GM19438 (cell line): Measurements from ENCODE around the gene CTNNA2.

Source experiments
- ATAC-seq: cut with Tn5 transposase; IDR thresholded peaks from one replicate; pipeline ENCODE4 v1.9.1; 2021; ENCODE audit warnings: low read depth; ENCODE audit not compliant: unreplicated experiment

The CTNNA2 gene

GRCh38 chr2:80413136-80413535 lies 900.3 kb downstream of the CTNNA2 start:
- ATAC-seq: no peak

- no peak for ATAC-seq
Measured at GRCh38 chr2:80417737-80418136, 904.9 kb downstream of the CTNNA2 start.

- ATAC-seq: no peak
Measured at GRCh38 chr2:80420530-80421208, 907.8 kb downstream of the CTNNA2 start.

- no peak for ATAC-seq
Measured at GRCh38 chr2:80429251-80429650, 916.4 kb downstream of the CTNNA2 start.

- ATAC-seq: no peak
Measured at GRCh38 chr2:80437959-80438358, 925.1 kb downstream of the CTNNA2 start.

- no peak for ATAC-seq
Measured at GRCh38 chr2:80438686-80439085, 925.8 kb downstream of the CTNNA2 start.

DNA sequence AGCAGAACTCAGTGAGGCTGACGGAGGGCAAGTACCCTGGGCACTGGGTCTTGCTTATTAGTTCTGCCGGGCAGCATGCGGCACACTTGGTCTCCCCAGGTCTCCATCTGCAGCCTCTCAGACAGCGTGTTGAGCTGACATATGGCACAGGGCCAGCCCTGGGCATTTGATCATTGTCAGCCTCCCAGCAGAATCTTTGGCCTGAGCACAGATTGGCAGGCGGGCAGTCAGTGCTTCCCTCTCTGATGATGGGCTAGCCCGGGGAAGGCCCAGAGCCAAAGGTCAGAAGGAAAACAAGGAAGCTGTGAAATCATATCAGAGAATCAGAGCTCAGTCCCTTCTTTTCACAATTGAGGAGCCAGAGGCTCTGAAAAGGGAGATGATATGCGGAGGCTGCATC lies 941.8 kb downstream of the CTNNA2 start:
- no peak for ATAC-seq

GRCh38 chr2:80459028-80459427 lies 946.2 kb downstream of the CTNNA2 start:
- ATAC-seq: no peak

DNA sequence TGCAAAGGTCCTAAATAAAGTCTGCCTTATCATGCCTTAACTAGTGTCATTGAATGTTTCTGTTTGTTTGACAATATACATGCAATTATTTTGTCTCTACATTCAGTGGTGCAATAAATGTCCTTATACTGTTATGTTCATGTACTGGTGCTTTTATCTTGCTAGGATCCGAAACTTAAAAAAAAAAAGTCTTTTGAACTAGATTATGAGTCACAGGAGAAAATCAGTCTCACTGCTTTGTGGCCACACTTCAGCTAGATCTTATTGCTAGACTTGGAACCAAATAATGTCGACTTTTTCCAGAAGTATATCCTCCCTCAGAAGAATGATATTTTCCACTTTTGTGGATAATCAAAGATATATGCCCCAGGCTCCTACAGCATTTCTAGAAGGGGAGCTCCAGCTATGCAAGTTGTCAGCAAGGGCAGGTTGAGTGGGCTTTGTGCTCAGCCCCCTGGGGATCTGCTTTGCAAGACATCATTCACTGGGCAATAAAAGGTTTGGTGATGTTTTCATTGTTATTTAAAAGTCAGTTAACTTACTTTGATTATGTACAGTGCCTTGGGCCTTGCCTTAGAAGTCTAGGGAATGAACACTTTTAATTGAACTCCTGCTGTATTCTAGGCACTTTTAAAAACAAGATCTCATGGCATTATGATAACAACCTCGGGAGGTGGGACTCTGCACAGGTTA lies 948.8 kb downstream of the CTNNA2 start:
- ATAC-seq: no peak

- no peak for ATAC-seq
Measured at GRCh38 chr2:80462654-80463053, 949.8 kb downstream of the CTNNA2 start.

GRCh38 chr2:80464275-80464674 lies 951.4 kb downstream of the CTNNA2 start:
- ATAC-seq: no peak

DNA sequence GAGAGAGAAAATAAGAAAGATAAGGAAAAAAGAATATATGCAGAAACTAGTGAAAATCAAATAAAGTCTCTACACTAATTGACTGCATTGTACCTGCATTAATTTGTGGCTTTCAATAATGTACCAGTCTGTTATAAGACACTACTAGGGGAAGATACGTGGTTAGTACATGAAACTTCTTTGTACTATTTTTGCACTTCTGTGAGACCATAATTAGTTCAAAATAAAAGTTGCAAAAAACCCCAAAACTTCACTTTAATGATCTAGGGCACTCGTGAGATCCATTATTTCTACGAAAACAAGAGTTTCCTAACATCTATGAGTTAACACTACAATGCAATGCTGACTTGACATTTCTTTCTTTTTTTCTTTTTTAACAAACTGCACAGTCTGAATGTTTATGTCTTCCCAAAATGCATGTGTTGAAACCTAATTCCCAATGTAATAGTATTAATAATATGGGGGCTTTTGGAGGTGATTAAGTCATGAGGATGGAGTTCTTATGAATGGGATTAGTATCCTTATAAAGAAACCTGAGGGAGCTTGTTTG lies 954.5 kb downstream of the CTNNA2 start:
- no peak for ATAC-seq

DNA sequence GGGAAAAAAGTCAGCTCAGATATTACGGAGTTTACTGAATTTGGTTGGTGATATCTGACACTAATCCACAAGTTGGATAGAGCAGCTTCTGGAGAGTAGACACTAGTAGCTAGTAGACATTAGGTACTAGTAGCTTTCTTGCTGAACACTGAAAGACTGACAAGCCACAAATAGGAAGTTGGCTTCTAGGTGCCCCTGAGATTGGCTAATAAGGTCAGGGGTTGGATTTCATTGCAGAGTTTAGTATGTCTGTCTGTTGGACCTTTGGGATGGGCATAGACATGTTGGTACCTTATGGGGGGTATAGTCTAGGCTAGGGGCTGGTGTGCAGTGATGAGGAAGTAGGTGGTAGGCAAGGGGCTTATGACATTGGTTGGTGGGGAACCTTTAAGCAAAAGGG lies 956.6 kb downstream of the CTNNA2 start:
- no peak for ATAC-seq

GRCh38 chr2:80473069-80473468 lies 960.2 kb downstream of the CTNNA2 start:
- no peak for ATAC-seq

GRCh38 chr2:80473796-80474195 lies 960.9 kb downstream of the CTNNA2 start:
- no peak for ATAC-seq

GRCh38 chr2:80475970-80476369 lies 963.1 kb downstream of the CTNNA2 start:
- no peak for ATAC-seq

- no peak for ATAC-seq
Measured at GRCh38 chr2:80476535-80477117, 963.8 kb downstream of the CTNNA2 start.

DNA sequence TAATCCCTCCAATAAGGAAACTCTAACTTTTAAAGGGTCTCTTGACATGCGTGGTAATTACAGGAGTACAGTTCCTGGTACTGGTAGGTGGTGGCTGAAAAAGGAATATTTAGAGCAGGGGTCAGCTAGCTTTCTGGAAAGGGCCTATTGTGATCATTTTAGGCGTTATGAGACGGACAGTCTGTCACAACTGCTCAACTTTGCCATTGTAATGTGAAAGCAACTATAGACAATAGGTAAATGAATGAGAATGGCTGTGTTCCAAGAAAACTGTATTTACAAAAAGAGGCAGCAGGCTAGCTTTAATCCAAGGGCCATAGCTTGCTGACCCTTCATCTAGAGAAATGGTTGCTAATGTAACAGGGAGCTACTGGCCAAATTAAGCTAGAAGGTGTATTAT lies 969.4 kb downstream of the CTNNA2 start:
- no peak for ATAC-seq

GRCh38 chr2:80489717-80490116 lies 976.9 kb downstream of the CTNNA2 start:
- ATAC-seq: no peak

DNA sequence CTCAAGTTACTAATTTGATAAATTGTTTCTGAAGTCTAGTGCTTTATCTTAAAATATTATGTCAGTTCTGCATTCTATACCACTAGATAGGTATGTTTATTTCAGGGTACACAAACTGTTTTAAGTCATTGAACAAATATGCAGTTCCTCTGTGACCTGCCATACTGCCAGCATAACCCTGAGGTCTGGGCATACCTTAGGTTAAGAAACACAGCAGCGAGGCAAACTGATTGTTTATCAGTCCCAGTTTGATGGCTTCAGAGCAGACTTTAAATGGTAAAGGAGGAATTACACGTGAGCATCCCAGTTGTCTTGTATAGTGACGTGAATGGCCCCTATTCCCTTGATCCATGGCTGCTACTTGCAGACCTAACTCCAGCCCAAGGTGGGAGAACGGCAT lies 978.1 kb downstream of the CTNNA2 start:
- no peak for ATAC-seq

DNA sequence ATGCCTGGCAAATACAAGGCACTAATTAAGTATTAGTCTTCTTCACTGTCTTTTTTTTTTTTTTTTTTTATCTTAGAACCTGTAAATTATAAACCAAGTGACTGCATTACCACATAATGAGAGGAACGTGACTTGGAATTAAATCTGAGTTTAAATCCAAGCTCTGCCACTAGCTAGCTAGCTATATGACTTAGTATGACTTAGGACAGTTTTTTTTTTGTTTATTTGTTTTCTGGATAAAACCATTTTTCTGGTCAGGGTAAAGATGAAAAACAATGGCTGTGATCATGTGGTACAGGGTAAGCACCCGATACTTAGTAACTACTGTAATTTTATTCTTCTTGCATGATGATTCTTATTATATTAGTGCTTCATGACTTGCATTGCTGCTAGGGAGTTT lies 983.5 kb downstream of the CTNNA2 start:
- no peak for ATAC-seq

GRCh38 chr2:80496775-80497174 lies 983.9 kb downstream of the CTNNA2 start:
- ATAC-seq: no peak
